ENCODE data around the gene ATP9B.

ATP9B gene

GRCh38 chr18:79402209-79402576 is 333.0 kb downstream of the ATP9B start:
- no peak for DNase-seq

GRCh38 chr18:79402977-79403722 is 334.0 kb downstream of the ATP9B start:
- DNase-seq: no peak

- no peak for DNase-seq
These were observed 334.8 kb downstream of the ATP9B start for GRCh38 chr18:79403723-79404566.

GRCh38 chr18:79404567-79404910 is 335.3 kb downstream of the ATP9B start:
- DNase-seq: no peak

- DNase-seq: no peak
These were observed 336.0 kb downstream of the ATP9B start for GRCh38 chr18:79405019-79405780.

GRCh38 chr18:79405781-79406575 is 336.8 kb downstream of the ATP9B start:
- no peak for DNase-seq

GRCh38 chr18:79406708-79407107 is 337.5 kb downstream of the ATP9B start:
- DNase-seq: no peak

- DNase-seq: no peak
These were observed 340.1 kb downstream of the ATP9B start for GRCh38 chr18:79409313-79409712.

GRCh38 chr18:79410171-79410641 is 341.0 kb downstream of the ATP9B start:
- DNase-seq: no peak

- DNase-seq: no peak
These were observed 341.8 kb downstream of the ATP9B start for GRCh38 chr18:79410731-79411613.

- DNase-seq: no peak
These were observed 342.7 kb downstream of the ATP9B start for GRCh38 chr18:79411614-79412526.

- no peak for DNase-seq
These were observed 343.8 kb downstream of the ATP9B start for GRCh38 chr18:79413025-79413424.

GRCh38 chr18:79413426-79413825 is 344.2 kb downstream of the ATP9B start:
- DNase-seq: no peak

GRCh38 chr18:79413901-79414300 is 344.7 kb downstream of the ATP9B start:
- DNase-seq: no peak

- DNase-seq: no peak
These were observed 347.0 kb downstream of the ATP9B start for GRCh38 chr18:79416022-79416676.

GRCh38 chr18:79416677-79417052 is 347.5 kb downstream of the ATP9B start:
- no peak for DNase-seq

GRCh38 chr18:79418236-79418635 is 349.0 kb downstream of the ATP9B start:
- no peak for DNase-seq

- DNase-seq: no peak
These were observed 349.4 kb downstream of the ATP9B start for GRCh38 chr18:79418642-79419041.

GRCh38 chr18:79420033-79420745 is 351.0 kb downstream of the ATP9B start:
- no peak for DNase-seq
